PFSK-1 (cell line): ENCODE measurements around the gene RMND5A.

Experiments used
- SIN3A ChIP-seq: IDR thresholded peaks from 2 replicates; pipeline ENCODE4 v1.6.1; 2012; ENCODE audit warnings: mild to moderate bottlenecking, low read length, moderate library complexity, borderline replicate concordance; ENCODE audit not compliant: insufficient read depth
- TF ChIP-seq, protein P1 (sequence below), 2 experiments: IDR thresholded peaks; 2 replicates each; pipeline versions ENCODE4 v1.6.1 to v1.8.0; 2011 to 2012; ENCODE audit warnings: low read depth in 2 of 2, low read length in 2 of 2, control low read depth in 1 of 2, inconsistent platforms in 1 of 2, mild to moderate bottlenecking in 1 of 2, moderate library complexity in 1 of 2; ENCODE audit not compliant: insufficient read depth in 1 of 2

DNA sequence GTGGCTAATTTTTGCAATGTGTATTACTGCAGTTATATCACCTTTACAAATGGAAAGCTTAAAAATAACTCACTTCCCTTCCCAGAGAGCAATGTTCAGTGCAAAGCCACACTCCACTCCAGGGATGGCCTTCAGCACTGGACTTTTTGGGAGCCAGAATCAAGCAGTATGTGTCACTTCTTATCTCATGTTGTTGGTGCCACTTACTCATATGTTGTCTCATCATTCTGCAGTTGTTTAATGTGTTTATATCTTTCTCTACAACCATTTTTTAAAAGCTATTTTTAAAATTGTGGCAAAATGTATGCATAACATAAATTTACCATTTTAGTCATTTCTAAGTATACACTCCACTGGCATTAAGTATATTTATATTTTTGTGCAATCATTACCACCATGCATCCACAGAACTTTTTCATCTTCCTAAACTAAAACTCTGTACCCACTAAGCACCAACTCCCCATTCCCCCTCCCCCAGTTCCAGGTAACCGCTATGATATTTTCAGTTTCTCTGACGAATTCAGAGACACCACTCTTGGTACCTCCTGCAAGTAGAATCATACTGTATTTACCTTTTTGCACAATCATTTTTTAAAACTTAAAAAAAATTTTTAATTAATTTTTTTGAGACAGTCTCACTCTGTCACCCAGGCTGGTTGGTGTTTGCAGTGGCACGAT lies 102.7 kb downstream of the RMND5A start:
- TF ChIP-seq SIN3A, result no peak
- TF ChIP-seq, protein P1, sequence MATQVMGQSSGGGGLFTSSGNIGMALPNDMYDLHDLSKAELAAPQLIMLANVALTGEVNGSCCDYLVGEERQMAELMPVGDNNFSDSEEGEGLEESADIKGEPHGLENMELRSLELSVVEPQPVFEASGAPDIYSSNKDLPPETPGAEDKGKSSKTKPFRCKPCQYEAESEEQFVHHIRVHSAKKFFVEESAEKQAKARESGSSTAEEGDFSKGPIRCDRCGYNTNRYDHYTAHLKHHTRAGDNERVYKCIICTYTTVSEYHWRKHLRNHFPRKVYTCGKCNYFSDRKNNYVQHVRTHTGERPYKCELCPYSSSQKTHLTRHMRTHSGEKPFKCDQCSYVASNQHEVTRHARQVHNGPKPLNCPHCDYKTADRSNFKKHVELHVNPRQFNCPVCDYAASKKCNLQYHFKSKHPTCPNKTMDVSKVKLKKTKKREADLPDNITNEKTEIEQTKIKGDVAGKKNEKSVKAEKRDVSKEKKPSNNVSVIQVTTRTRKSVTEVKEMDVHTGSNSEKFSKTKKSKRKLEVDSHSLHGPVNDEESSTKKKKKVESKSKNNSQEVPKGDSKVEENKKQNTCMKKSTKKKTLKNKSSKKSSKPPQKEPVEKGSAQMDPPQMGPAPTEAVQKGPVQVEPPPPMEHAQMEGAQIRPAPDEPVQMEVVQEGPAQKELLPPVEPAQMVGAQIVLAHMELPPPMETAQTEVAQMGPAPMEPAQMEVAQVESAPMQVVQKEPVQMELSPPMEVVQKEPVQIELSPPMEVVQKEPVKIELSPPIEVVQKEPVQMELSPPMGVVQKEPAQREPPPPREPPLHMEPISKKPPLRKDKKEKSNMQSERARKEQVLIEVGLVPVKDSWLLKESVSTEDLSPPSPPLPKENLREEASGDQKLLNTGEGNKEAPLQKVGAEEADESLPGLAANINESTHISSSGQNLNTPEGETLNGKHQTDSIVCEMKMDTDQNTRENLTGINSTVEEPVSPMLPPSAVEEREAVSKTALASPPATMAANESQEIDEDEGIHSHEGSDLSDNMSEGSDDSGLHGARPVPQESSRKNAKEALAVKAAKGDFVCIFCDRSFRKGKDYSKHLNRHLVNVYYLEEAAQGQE (IDR thresholded peaks at IDR 0.05; ENCODE audit: insufficient read depth in 1 of 2, low read depth in 2 of 2, low read length in 2 of 2), result no peak
